Measurements from ENCODE around the gene POLN. TPM values are rescaled to one million over a fixed set of nuclear protein-coding genes. Genes with fewer than 3 reads are reported as not detected.

The POLN gene
- total RNA-seq, 1 experiment from 2014 or later, result 3.5 TPM

DNA sequence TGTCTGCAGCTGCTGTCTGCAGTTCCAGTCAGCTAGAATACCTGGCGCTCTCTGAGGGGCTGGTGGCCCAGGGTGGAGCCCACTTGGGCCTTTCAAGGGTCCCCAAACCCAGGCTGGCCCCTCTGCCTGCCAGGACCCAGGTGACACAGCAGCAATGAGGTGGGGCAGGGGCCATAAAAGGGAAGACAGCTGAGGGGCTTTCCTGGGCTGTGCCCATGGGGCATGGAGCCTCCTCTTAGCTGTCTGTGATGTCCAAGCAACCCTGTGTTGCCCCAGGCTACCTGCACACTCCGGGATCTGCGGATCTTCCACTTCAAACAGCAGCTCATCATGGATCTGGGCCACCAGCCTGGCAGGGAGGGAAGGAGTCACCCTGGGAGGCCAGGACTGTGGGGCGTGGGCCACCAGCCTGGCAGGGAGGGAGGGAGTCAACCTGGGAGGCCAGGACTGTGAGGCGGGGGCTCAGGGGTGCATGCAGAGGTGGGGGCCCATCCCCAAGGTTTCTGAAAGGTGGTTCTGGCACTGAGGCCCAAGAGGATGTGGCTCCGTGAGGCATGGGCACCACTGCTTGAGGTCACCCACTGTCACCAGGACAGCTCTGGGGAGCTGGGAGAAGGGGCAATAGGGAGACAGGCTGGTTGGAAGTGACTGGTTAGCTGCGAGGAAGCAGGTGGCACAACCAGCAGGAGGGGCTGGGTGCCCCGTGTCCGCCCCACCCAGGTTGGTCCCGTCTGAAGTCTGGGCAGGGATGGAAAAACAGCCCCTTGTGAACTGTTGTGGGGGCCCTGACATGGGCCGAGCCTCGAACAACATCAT is 166.5 kb downstream of the POLN start:
- H3K27me3 Mint-ChIP-seq (ENCODE audit: low read depth), result no peaks in the 10 kb centered on the region
- TF ChIP-seq ATF3 (CRISPR knock-in tag; conservative IDR thresholded peaks at IDR 0.05), result no peak
- TF ChIP-seq USF2 (CRISPR knock-in tag; IDR thresholded peaks at IDR 0.05), result no peak
- no peak for TF ChIP-seq ZNF396 (CRISPR knock-in tag; IDR thresholded peaks at IDR 0.05; ENCODE audit: borderline replicate concordance)
- TF ChIP-seq, protein P1, sequence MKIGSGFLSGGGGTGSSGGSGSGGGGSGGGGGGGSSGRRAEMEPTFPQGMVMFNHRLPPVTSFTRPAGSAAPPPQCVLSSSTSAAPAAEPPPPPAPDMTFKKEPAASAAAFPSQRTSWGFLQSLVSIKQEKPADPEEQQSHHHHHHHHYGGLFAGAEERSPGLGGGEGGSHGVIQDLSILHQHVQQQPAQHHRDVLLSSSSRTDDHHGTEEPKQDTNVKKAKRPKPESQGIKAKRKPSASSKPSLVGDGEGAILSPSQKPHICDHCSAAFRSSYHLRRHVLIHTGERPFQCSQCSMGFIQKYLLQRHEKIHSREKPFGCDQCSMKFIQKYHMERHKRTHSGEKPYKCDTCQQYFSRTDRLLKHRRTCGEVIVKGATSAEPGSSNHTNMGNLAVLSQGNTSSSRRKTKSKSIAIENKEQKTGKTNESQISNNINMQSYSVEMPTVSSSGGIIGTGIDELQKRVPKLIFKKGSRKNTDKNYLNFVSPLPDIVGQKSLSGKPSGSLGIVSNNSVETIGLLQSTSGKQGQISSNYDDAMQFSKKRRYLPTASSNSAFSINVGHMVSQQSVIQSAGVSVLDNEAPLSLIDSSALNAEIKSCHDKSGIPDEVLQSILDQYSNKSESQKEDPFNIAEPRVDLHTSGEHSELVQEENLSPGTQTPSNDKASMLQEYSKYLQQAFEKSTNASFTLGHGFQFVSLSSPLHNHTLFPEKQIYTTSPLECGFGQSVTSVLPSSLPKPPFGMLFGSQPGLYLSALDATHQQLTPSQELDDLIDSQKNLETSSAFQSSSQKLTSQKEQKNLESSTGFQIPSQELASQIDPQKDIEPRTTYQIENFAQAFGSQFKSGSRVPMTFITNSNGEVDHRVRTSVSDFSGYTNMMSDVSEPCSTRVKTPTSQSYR (CRISPR knock-in tag; IDR thresholded peaks at IDR 0.05), result no peak
- TF ChIP-seq NR1H2 (CRISPR knock-in tag; IDR thresholded peaks at IDR 0.05), result no peak
- TF ChIP-seq JAZF1 (CRISPR knock-in tag; IDR thresholded peaks at IDR 0.05), result no peak
- no peak for TF ChIP-seq GTF2I (CRISPR knock-in tag; conservative IDR thresholded peaks at IDR 0.05)
- TF ChIP-seq FOXJ3 (CRISPR knock-in tag; IDR thresholded peaks at IDR 0.05; ENCODE audit: borderline replicate concordance), result no peak
- no peak for TF ChIP-seq TP53 (CRISPR knock-in tag; IDR thresholded peaks at IDR 0.05)
- TF ChIP-seq ZNF532 (CRISPR knock-in tag; IDR thresholded peaks at IDR 0.05; ENCODE audit: borderline replicate concordance), result no peak
- no peak for TF ChIP-seq IRF2 (CRISPR knock-in tag; IDR thresholded peaks at IDR 0.05; ENCODE audit: borderline replicate concordance, low read depth)
- no peak for TF ChIP-seq TEAD4 (CRISPR knock-in tag; IDR thresholded peaks at IDR 0.05)
- TF ChIP-seq, protein P2, sequence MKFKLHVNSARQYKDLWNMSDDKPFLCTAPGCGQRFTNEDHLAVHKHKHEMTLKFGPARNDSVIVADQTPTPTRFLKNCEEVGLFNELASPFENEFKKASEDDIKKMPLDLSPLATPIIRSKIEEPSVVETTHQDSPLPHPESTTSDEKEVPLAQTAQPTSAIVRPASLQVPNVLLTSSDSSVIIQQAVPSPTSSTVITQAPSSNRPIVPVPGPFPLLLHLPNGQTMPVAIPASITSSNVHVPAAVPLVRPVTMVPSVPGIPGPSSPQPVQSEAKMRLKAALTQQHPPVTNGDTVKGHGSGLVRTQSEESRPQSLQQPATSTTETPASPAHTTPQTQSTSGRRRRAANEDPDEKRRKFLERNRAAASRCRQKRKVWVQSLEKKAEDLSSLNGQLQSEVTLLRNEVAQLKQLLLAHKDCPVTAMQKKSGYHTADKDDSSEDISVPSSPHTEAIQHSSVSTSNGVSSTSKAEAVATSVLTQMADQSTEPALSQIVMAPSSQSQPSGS (CRISPR knock-in tag; IDR thresholded peaks at IDR 0.05; ENCODE audit: borderline replicate concordance, low read depth), result no peak
- TF ChIP-seq CREM (CRISPR knock-in tag; IDR thresholded peaks at IDR 0.05), result no peak
- no peak for TF ChIP-seq ZNF232 (CRISPR knock-in tag; IDR thresholded peaks at IDR 0.05)
- TF ChIP-seq PRDM15 (CRISPR knock-in tag; IDR thresholded peaks at IDR 0.05), result no peak
- no peak for TF ChIP-seq ZNF671 (CRISPR knock-in tag; IDR thresholded peaks at IDR 0.05)
- TF ChIP-seq ZNF416 (CRISPR knock-in tag; IDR thresholded peaks at IDR 0.05), result no peak
- H3K4me1 Mint-ChIP-seq, result peaks cover 10% of the 10 kb centered on the region
- H3K4me3 Mint-ChIP-seq, result no peak overlapping the region
- POLR2A ChIA-PET, result no interaction called here
- DNase-seq (ENCODE audit: low spot score) (no peak), ATAC-seq (no peak)
- CTCF ChIA-PET, result no interaction called here
- H3K9me3 Mint-ChIP-seq, result no peaks in the 10 kb centered on the region
- no peak overlapping the region for H3K27ac Mint-ChIP-seq
- H3K36me3 Mint-ChIP-seq, result no peaks in the 10 kb centered on the region

Measured in WTC11 (cell line).